ENCODE results near the gene SNX17.
"Not testable (repeated sequence)": the region's sequence is repeated elsewhere in the genome, so short reads cannot be mapped to it uniquely, and the experiment has no call there.

Gene SNX17

GRCh38 chr2:27398962-27399361 lies 28.5 kb downstream of the SNX17 start:
- DNase-seq (ENCODE audit: low read depth in 2 of 2): no peak

DNA sequence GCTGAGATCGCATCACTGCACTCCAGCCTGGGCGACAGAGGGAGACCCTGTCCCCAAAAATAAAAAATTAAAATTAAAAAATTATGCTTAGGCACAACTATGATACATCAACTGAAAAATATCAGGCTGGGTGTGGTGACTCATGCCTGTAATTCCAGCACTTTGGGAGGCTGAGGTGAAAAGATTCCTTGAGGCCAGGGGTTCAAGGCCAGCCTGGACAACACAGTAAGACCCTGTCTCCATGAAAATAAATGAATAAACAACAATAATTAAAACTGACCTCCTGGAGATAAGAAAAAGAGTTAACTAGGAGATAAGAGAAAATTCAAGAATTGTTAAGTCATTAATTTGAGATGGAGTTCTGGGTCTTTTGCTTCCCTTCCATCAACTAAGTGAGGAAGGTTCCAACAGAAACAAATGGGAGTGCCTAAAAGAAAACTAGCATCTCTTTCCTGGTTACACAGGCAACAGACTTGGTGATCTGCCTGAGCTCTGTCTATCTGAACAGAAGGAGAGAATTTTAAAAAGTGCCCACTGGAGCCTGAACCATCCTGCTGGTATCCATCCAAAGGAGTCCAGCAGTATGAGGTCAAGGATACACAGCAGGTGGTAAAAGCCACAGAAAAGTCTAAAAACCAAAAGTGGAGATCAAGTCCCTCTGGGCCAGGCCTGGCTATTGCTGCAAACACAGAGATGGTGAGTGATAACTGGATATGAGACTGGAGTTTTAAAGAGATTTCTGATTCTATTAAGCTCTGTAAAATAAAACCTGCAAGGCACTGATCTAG lies 30.1 kb downstream of the SNX17 start:
- no peak for DNase-seq (ENCODE audit: low read depth in 2 of 2)

DNA sequence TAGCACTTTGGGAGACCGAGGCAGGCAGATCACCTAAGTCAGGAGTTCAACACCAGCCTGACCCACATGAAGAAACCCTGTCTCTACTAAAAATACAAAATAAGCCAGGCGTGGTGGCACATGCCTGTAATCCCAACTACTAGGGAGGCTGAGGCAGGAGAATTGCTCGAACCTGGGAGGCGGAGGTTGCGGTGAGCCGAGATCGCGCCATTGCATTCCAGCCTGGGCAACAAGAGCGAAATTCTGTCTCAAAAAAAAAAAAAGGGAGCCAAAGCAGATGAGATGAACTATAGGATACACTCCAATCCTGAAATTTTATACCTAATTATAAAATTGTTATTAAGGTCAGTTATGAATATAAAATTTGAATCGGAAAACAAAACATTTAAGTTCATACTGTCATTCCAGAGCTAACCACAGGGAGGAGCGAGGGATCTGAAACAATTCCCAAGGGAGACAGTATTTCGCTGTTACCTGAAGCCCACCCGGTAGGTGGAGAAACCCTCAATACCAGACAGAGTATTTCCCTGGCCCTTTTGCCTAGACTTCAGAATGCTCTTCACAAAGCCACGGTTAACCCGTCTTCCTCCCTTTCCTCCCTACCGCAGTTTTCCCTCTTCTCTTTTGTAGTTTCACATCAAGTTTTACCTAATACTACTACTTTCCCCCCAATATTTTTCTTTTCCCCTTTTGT lies 37.5 kb downstream of the SNX17 start:
- no peak for DNase-seq (ENCODE audit: low read depth in 2 of 2)

GRCh38 chr2:27408601-27409320 lies 38.3 kb downstream of the SNX17 start:
- DNase-seq (ENCODE audit: low read depth in 2 of 2): no peak

- peak; percentile 88 to 96 for DNase-seq (ENCODE audit: low read depth in 2 of 2)
Observed at GRCh38 chr2:27409321-27410073, 39.1 kb downstream of the SNX17 start, which contains the start of gene PPM1G. Gene PPM1G, minus strand, starts transcription at chr2:27409591. Its CDS starts 169 bp downstream, at chr2:27409422.

GRCh38 chr2:27412419-27413152 lies 42.2 kb downstream of the SNX17 start:
- DNase-seq (ENCODE audit: low read depth in 2 of 2): no peak

DNA sequence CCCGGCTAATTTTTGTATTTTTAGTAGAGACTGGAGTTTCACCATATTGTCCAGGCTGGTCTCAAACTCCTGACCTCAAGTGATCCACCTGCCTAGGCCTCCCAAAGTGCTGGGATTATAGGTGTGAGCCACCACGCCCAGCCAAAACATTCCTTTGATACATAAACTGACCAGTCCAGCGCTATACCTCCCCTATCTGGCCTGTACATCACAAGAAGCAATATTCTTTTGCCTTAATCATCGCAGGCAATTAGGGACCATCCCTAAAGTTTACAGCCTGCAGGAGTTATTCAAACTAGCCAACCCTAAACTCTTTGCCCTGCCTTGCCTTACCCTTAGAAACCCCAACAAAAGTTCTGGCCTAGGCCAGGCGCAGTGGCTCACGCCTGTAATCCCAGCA lies 45.7 kb downstream of the SNX17 start:
- no peak for DNase-seq (ENCODE audit: low read depth in 2 of 2)

DNA sequence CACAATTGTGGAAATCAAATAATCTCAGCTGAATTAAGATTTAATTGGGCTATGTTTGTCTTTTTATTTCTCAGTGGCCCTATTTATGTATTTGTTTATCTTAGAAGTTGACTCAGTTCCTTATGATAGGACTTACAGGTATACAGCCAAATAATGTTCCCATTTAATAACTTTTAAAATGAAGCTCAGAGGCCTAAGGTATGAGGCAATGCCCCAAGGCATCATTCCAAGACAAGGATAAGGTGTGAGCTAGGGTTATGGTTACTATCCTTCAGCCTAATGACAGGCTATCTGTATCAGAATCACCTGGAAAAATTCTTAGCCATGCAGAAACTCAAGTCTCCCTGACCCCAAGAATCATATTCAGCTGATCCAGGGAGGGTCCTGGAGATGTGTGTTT lies 50.6 kb downstream of the SNX17 start:
- no peak for DNase-seq (ENCODE audit: low read depth in 2 of 2)

DNA sequence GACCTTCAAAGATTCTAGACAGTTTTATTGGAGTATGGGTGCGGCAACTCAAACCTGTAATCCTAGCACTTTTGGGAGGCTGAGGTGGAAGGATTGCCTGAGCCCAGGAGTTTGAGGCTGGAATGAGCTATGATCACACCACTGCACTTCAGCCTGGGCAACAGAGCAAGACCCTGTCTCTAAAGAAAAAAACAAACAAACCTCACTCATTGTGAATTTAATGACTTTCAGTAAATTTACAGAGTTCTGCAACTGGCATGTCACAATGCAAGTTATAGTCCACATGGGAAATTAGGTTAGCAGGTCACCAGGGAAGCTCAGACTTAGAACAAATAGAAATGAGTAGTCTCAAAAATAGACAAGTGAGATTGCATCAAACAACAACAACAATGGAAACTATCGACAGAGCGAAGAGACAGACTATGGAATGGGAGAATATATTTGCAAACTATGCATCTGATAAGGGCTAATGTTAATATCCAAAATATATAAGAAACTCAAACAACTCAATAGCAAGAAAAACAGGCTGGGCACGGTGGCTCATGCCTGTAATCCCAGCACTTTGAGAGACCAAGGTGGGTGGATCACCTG lies 51.3 kb downstream of the SNX17 start:
- DNase-seq (ENCODE audit: low read depth in 2 of 2): no peak

DNA sequence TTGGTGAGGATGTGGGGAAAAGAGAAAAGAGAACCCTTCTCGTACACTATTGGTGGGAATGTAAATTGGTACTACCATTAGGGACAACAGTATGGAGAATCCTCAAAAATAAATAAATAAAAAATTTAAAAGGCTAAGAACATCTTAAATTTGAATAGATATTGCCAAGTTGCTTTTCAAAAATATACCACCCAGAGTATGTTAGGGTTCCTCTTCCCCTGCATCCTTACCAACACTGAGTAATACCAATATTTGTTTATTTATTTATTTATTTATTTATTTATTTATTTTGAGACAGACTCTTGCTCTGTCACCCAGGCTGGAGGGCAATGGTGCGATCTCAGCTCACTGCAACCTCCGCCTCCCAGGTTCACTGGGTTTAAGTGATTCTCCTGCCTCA lies 52.5 kb downstream of the SNX17 start:
- DNase-seq (ENCODE audit: low read depth in 2 of 2): no peak

DNA sequence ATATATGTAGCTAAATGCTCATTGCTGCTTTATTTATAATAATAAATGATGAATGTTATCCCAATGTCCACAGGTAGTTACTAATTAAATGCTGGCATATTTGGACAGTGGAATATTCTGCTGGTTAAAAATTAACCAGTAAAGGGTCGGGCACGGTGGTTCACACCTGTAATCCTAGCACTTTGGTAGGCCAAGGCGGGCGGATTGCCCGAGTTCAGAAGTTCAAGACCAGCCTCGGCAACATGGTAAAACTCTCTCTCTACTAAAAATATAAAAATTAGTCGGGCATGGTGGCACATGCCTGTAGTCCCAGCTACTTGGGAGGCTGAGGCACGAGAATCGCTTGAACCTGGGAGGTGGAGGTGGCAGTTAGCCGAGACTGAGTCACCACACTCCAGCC lies 54.6 kb downstream of the SNX17 start:
- DNase-seq (ENCODE audit: low read depth in 2 of 2): not testable (repeated sequence)

Data from stimulated activated CD4-positive, alpha-beta T cell treated with anti-CD3 and anti-CD28 coated beads, Interleukin-1b, Interleukin-23, amount 100 ng/mL, for 1 hour (primary cell).